Measurements from ENCODE around the gene ARSA. TPM values are rescaled to one million over a fixed set of nuclear protein-coding genes. Genes with fewer than 3 reads are reported as not detected.

The ARSA gene
- polyA plus RNA-seq, 1 donor (not counting 4 experiments of a cell fraction or from before 2014, with no cell fraction given), result 12.1 TPM

GRCh38 chr22:50578776-50579310 lies 49.1 kb downstream of the ARSA start:
- no peak overlapping the region for H2AFZ ChIP-seq (ENCODE audit: control insufficient read depth, low read length)
- dilution Hi-C loops (cut with MboI; ENCODE audit: extremely low pct_ligation_motif_present, low sequenced_read_pairs), result no loop called here
- DNase-seq (ENCODE audit: low read depth, low spot score), result no peak
- no peak for FAIRE-seq
- peaks cover 11% of the 10 kb centered on the region for H3K4me1 ChIP-seq (ENCODE audit: control insufficient read depth, extremely low read depth, insufficient read depth, low read length)
- H3K27me3 ChIP-seq (ENCODE audit: control insufficient read depth, extremely low read depth, insufficient read depth, low read length), result no peaks in the 10 kb centered on the region
- peaks cover 8 to 11% of the 10 kb centered on the region in 2 experiments for H3K36me3 ChIP-seq (ENCODE audit: control insufficient read depth in 2 of 2, extremely low read depth in 1 of 2, insufficient read depth in 2 of 2, low read length in 2 of 2)
- TF ChIP-seq CTCF (optimal IDR thresholded peaks at IDR 0.05 in 1 of 3, IDR thresholded peaks at IDR 0.05 in 1 of 3, conservative IDR thresholded peaks at IDR 0.05 in 1 of 3; ENCODE audit: extremely low read depth in 1 of 3, insufficient read depth in 2 of 3, low read length in 3 of 3), result no peak
- no peak for TF ChIP-seq EZH2 (IDR thresholded peaks at IDR 0.05; ENCODE audit: low read length)
- no peak overlapping the region for H3K4me2 ChIP-seq (ENCODE audit: control insufficient read depth, extremely low read depth, insufficient read depth, low read depth, low read length)
- H3K79me2 ChIP-seq (ENCODE audit: control insufficient read depth, insufficient read depth, low read length), result peaks cover 15% of the 10 kb centered on the region
- no peak overlapping the region for H3K27ac ChIP-seq (ENCODE audit: control insufficient read depth, insufficient read depth, low read length)
- H4K20me1 ChIP-seq (ENCODE audit: control insufficient read depth, extremely low read depth, insufficient read depth, low read length), result no peaks in the 10 kb centered on the region
- H3K9me1 ChIP-seq (ENCODE audit: control insufficient read depth, extremely low read depth, insufficient read depth, low read length), result no peaks in the 10 kb centered on the region
- H3K9me3 ChIP-seq (ENCODE audit: control insufficient read depth, low read depth, low read length), result no peaks in the 10 kb centered on the region
- H3K9ac ChIP-seq (ENCODE audit: control insufficient read depth, extremely low read depth, insufficient read depth, low read length), result no peak overlapping the region
- H3K4me3 ChIP-seq (ENCODE audit: control insufficient read depth in 2 of 3, extremely low read depth in 1 of 3, insufficient read depth in 2 of 3, low read depth in 1 of 3, low read length in 3 of 3), result no peak overlapping the region

- no peaks in the 10 kb centered on the region for H4K20me1 ChIP-seq (ENCODE audit: control insufficient read depth, extremely low read depth, insufficient read depth, low read length)
- no peak within 1 kb of the TSS for H3K4me2 ChIP-seq (ENCODE audit: control insufficient read depth, extremely low read depth, insufficient read depth, low read depth, low read length)
- peaks cover 11% of the 10 kb centered on the region for H3K79me2 ChIP-seq (ENCODE audit: control insufficient read depth, insufficient read depth, low read length)
- no peak within 1 kb of the TSS for H3K4me3 ChIP-seq (ENCODE audit: control insufficient read depth in 2 of 3, extremely low read depth in 1 of 3, insufficient read depth in 2 of 3, low read depth in 1 of 3, low read length in 3 of 3)
- H3K36me3 ChIP-seq (ENCODE audit: control insufficient read depth in 2 of 2, extremely low read depth in 1 of 2, insufficient read depth in 2 of 2, low read length in 2 of 2), result peaks cover 10 to 11% of the 10 kb centered on the region in 2 experiments
- DNase-seq (ENCODE audit: low read depth, low spot score) (no peak), FAIRE-seq (no peak)
- H3K9ac ChIP-seq (ENCODE audit: control insufficient read depth, extremely low read depth, insufficient read depth, low read length), result no peak within 1 kb of the TSS
- H3K27me3 ChIP-seq (ENCODE audit: control insufficient read depth, extremely low read depth, insufficient read depth, low read length), result no peaks in the 10 kb centered on the region
- no peak within 1 kb of the TSS for H3K27ac ChIP-seq (ENCODE audit: control insufficient read depth, insufficient read depth, low read length)
- H3K9me3 ChIP-seq (ENCODE audit: control insufficient read depth, low read depth, low read length), result no peaks in the 10 kb centered on the region
- dilution Hi-C loops (cut with MboI; ENCODE audit: extremely low pct_ligation_motif_present, low sequenced_read_pairs), result no loop called here
- peaks cover 7% of the 10 kb centered on the region for H3K4me1 ChIP-seq (ENCODE audit: control insufficient read depth, extremely low read depth, insufficient read depth, low read length)
- no peaks in the 10 kb centered on the region for H3K9me1 ChIP-seq (ENCODE audit: control insufficient read depth, extremely low read depth, insufficient read depth, low read length)
- TF ChIP-seq CTCF (optimal IDR thresholded peaks at IDR 0.05 in 1 of 3, IDR thresholded peaks at IDR 0.05 in 1 of 3, conservative IDR thresholded peaks at IDR 0.05 in 1 of 3; ENCODE audit: extremely low read depth in 1 of 3, insufficient read depth in 2 of 3, low read length in 3 of 3), result no peak
- TF ChIP-seq EZH2 (IDR thresholded peaks at IDR 0.05; ENCODE audit: low read length), result no peak
- H2AFZ ChIP-seq (ENCODE audit: control insufficient read depth, low read length), result no peak within 1 kb of the TSS
Measured at GRCh38 chr22:50577987-50578775, 49.8 kb downstream of the ARSA start, which contains the start of gene CPT1B. TSS of gene CPT1B (minus strand) at chr22:50578427. CDS start at chr22:50577915, 512 bp downstream.

Measured in keratinocyte (primary cell).